Sigmoid colon (tissue), 7 donors: Measurements from ENCODE around the gene PRKX. TPM values are rescaled to one million over a fixed set of nuclear protein-coding genes. Genes with fewer than 3 reads are reported as not detected.
"Not testable (repeated sequence)": the region's sequence is repeated elsewhere in the genome, so short reads cannot be mapped to it uniquely, and the experiment has no call there.

Experiments
- DNase-seq: peaks from one replicate; pipeline ENCODE4 v3.0.0-alpha.2; 2019
- H3K27ac ChIP-seq, 4 donors: fragments of 200-600 bp; sonication (generic); one replicate each; pipeline ENCODE4 v1.5.1; 2016 to 2019; ENCODE audit warnings: mild to moderate bottlenecking in 1 of 4
- H3K27me3 ChIP-seq, 3 donors: fragments of 200-600 bp; sonication (generic); one replicate each; pipeline ENCODE4 v1.5.1; 2019; ENCODE audit warnings: mild to moderate bottlenecking in 1 of 3
- H3K36me3 ChIP-seq, 4 donors: fragments of 200-600 bp; sonication (generic); one replicate each; pipeline ENCODE4 v1.5.1; 2016 to 2019
- H3K4me1 ChIP-seq, 4 donors: fragments of 200-600 bp; sonication (generic); one replicate each; pipeline ENCODE4 v1.5.1; 2017 to 2019
- H3K4me3 ChIP-seq, 4 donors: fragments of 200-600 bp; sonication (generic); one replicate each; pipeline ENCODE4 v1.5.1; 2017 to 2019; ENCODE audit warnings: mild to moderate bottlenecking in 2 of 4, moderate library complexity in 1 of 4
- H3K9me3 ChIP-seq, 4 donors: fragments of 200-600 bp in 3 of 4; sonication (generic) in 3 of 4; one replicate each; pipeline versions ENCODE4 v1.5.1 to v1.6.1; 2013 to 2019
- EP300 ChIP-seq, 4 donors: sonication (generic); formaldehyde crosslinking; IDR thresholded peaks; one replicate each; pipeline ENCODE4 v1.6.1; 2017; ENCODE audit warnings: antibody characterized with exemption in 4 of 4
- POLR2A ChIP-seq, 2 donors: fragments of 450-650 bp; IDR thresholded peaks; one replicate each; pipeline ENCODE4 v1.6.1; 2016; ENCODE audit warnings: antibody characterized with exemption in 2 of 2, mild to moderate bottlenecking in 2 of 2, moderate library complexity in 2 of 2
- POLR2AphosphoS5 ChIP-seq, 4 donors: sonication (generic); formaldehyde crosslinking; IDR thresholded peaks; one replicate each; pipeline ENCODE4 v1.6.1; 2017; ENCODE audit warnings: antibody characterized with exemption in 4 of 4
- WGBS, 2 donors: extraction: QIAGEN DNeasy Blood & Tissue Kit; methylation state at CpG; one replicate each; pipeline ENCODE4 v1.1.7; 2013; 5-methylcytosine and 5-hydroxymethylcytosine counted together
- intact Hi-C: fragments of 100-400 bp; cut with DNase I; formaldehyde crosslinking; loops from one replicate; pipeline ENCODE4 v1.15.1; 2023
- polyA plus RNA-seq, 3 donors: library from polyadenylated mRNA; stranded (reverse); fragments of 200-250 nt; gene quantifications; one replicate each; pipeline ENCODE4 v1.2.3, GENCODE V29; 2013
- total RNA-seq, 4 donors: library from RNA; depleted of rRNA; stranded (reverse); fragments of >200 nt; gene quantifications; one replicate each; pipeline ENCODE4 v1.1.0, GENCODE V29; 2016
- TF ChIP-seq, protein P1 (sequence below), 4 experiments: fragments of 450-650 bp in 3 of 4; fragments of 200-600 bp in 1 of 4; IDR thresholded peaks; one replicate each; pipeline ENCODE4 v1.5.1; 2016 to 2019; ENCODE audit warnings: antibody characterized with exemption in 4 of 4, mild to moderate bottlenecking in 3 of 4, moderate library complexity in 2 of 4
- donor health status: healthy with polysubstance abuse.
- donor health status: Bipolar disorder and iron deficiency.
- donor health status: healthy.

The PRKX gene
- total and polyA plus RNA-seq, 7 donors: 3.5 to 10.6 (median 6.9) TPM

DNA sequence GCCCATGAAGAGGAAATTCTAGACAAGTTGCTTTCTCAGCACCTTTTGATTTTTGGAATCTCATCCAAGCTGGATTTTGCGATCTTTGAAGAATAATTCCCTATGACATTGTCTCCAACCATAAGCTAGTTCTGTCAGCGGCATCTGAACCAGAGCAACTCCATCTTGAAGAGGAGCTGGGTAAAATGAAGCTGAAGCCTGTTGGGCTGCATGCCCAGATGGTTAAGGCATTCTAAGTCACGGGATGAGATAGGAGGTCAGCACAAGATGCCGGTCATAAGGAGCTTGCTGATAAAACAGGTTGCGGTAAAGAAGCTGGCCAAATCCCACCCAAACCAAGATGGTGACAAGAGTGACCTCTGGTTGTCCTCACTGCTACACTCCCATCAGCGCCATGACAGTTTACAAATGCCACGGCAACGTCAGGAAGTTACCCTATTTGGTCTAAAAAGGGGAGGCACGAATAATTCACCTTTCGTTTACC lies 12.0 kb downstream of the PRKX start:
- H3K27ac ChIP-seq, intact Hi-C loops, H3K9me3 ChIP-seq, H3K27me3 ChIP-seq, H3K4me1 ChIP-seq, DNase-seq, H3K36me3 ChIP-seq, H3K4me3 ChIP-seq: not testable (repeated sequence)
- 96% methylated on average over 10 of the region's 10 CpGs for whole genome bisulfite sequencing, 2 donors

- no peak for TF ChIP-seq POLR2AphosphoS5 (IDR thresholded peaks at IDR 0.05)
- TF ChIP-seq POLR2A (IDR thresholded peaks at IDR 0.05): no peak
- no peak for TF ChIP-seq EP300 (IDR thresholded peaks at IDR 0.05)
- TF ChIP-seq, protein P1, sequence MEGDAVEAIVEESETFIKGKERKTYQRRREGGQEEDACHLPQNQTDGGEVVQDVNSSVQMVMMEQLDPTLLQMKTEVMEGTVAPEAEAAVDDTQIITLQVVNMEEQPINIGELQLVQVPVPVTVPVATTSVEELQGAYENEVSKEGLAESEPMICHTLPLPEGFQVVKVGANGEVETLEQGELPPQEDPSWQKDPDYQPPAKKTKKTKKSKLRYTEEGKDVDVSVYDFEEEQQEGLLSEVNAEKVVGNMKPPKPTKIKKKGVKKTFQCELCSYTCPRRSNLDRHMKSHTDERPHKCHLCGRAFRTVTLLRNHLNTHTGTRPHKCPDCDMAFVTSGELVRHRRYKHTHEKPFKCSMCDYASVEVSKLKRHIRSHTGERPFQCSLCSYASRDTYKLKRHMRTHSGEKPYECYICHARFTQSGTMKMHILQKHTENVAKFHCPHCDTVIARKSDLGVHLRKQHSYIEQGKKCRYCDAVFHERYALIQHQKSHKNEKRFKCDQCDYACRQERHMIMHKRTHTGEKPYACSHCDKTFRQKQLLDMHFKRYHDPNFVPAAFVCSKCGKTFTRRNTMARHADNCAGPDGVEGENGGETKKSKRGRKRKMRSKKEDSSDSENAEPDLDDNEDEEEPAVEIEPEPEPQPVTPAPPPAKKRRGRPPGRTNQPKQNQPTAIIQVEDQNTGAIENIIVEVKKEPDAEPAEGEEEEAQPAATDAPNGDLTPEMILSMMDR (IDR thresholded peaks at IDR 0.05): no peak
- intact Hi-C loops: no loop called here
- DNase-seq: peak; percentile 54
- Histone ChIP-seq H3K4me3 (peak overlapping the region in 3 of 4 donors; percentile 5 to 32 (median 13)), H3K9me3 (no peaks in the 10 kb centered on the region), H3K4me1 (no peaks in the 10 kb centered on the region), H3K27me3 (no peaks in the 10 kb centered on the region), H3K36me3 (no peaks in the 10 kb centered on the region), H3K27ac (peak overlapping the region; percentile 42 to 65 (median 54))
- 26 to 65% methylated on average over 9 of the region's 9 CpGs for WGBS, 2 donors
These were observed 13.5 kb downstream of the PRKX start for GRCh38 chrX:3699821-3700381.

GRCh38 chrX:3697701-3698279 lies 15.7 kb downstream of the PRKX start:
- Histone ChIP-seq H3K36me3 (no peaks in the 10 kb centered on the region), H3K9me3 (no peaks in the 10 kb centered on the region), H3K4me3 (no peak overlapping the region), H3K4me1 (no peaks in the 10 kb centered on the region), H3K27me3 (no peaks in the 10 kb centered on the region), H3K27ac (peak overlapping the region; percentile 25 to 32 (median 26))
- DNase-seq: peak; percentile 67
- WGBS, 2 donors: 29 to 78% methylated on average over 16 of the region's 16 CpGs
- TF ChIP-seq EP300 (IDR thresholded peaks at IDR 0.05): peak in 2 of 4 donors; percentile 27 to 42
- peak in 3 of 4 donors; percentile 16 to 34 (median 26) for TF ChIP-seq POLR2AphosphoS5 (IDR thresholded peaks at IDR 0.05)
- TF ChIP-seq, protein P1 (IDR thresholded peaks at IDR 0.05): no peak
- TF ChIP-seq POLR2A (IDR thresholded peaks at IDR 0.05): no peak
- intact Hi-C loops: no loop called here

DNA sequence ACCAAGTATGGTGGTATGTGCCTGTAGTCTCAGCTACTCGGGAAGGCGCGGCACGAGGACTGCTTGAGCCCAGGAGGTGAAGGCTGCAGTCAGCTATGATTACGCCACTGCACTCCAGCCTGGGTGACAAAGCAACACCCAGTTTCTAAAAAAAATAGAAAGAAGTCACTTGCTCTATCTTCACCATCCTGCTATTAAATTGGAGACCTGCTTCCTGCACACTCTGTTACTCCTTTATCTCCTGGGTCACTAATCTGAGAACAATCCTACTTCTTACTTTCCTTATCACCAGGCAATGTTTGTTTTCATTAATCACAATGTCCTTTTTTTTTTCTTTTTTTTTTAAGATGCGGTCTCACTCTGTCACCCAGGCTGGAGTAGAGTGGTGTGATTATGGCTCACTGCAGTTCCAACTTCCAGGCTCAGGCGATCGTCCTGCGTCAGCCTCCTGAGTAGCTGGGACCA lies 16.2 kb downstream of the PRKX start:
- intact Hi-C loops: no loop called here
- no peaks in the 10 kb centered on the region for H3K9me3 ChIP-seq
- no peaks in the 10 kb centered on the region for H3K27me3 ChIP-seq
- no peak overlapping the region for H3K4me3 ChIP-seq
- no peaks in the 10 kb centered on the region for H3K4me1 ChIP-seq
- no peak for DNase-seq
- H3K36me3 ChIP-seq: no peaks in the 10 kb centered on the region
- H3K27ac ChIP-seq: peak overlapping the region; percentile 14 to 26 (median 24)
- no peak for TF ChIP-seq POLR2A (IDR thresholded peaks at IDR 0.05)
- TF ChIP-seq, protein P1 (IDR thresholded peaks at IDR 0.05): no peak
- TF ChIP-seq POLR2AphosphoS5 (IDR thresholded peaks at IDR 0.05): no peak
- TF ChIP-seq EP300 (IDR thresholded peaks at IDR 0.05): no peak
- 21 to 75% methylated on average over 9 of the region's 9 CpGs for WGBS, 2 donors

DNA sequence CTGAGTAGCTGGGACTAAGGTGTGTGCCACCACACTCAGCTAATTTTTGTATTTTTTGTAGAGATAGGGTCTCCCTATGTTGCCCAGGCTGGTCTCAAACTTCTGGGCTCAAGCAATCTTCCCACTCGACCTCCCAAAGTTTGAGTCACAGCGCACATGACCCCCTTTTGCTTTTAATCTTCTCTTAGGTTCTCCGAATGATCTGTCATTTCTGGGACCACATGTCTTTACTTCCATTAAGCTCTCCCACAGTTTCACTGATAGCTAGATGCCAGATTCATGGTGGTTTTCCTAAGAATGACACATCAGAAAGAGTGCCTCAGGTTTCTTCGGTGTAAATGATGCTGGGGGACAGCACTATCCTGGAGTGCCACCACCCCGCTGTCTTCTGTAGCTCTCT lies 17.9 kb downstream of the PRKX start:
- no peak for DNase-seq
- intact Hi-C loops: no loop called here
- H3K36me3 ChIP-seq: no peaks in the 10 kb centered on the region
- no peaks in the 10 kb centered on the region for H3K4me1 ChIP-seq
- whole genome bisulfite sequencing, 2 donors: 94 to 95% methylated on average over 5 of the region's 5 CpGs
- no peak overlapping the region for H3K27ac ChIP-seq
- H3K27me3 ChIP-seq: no peaks in the 10 kb centered on the region
- TF ChIP-seq EP300 (IDR thresholded peaks at IDR 0.05): no peak
- TF ChIP-seq, protein P1 (IDR thresholded peaks at IDR 0.05): no peak
- no peak for TF ChIP-seq POLR2A (IDR thresholded peaks at IDR 0.05)
- no peak for TF ChIP-seq POLR2AphosphoS5 (IDR thresholded peaks at IDR 0.05)
- H3K4me3 ChIP-seq: no peak overlapping the region
- no peaks in the 10 kb centered on the region for H3K9me3 ChIP-seq
